ENCODE results near the gene SOX9. TPM values are rescaled to one million over a fixed set of nuclear protein-coding genes. Genes with fewer than 3 reads are reported as not detected.

SOX9 gene
- total and polyA plus RNA-seq, 9 of the 15 experiments (the other 6 are each of a cell fraction or from before 2014, with no cell fraction given) = 0.04 TPM; not detected in 8

- in situ Hi-C loops (cut with MboI) = no loop called here
- Histone ChIP-seq H3K27me3 (ENCODE audit: control insufficient read depth in 2 of 2, insufficient read depth in 2 of 2, low read length in 2 of 2) (peaks cover 0 to 15% of the 10 kb centered on the region in 2 experiments; a peak in 2 of 5 replicates), H3K4me3 (no peak overlapping the region), H4K20me1 (replicated peaks; ENCODE audit: control insufficient read depth, insufficient read depth, low read length) (no peaks in the 10 kb centered on the region), H3K27ac (ENCODE audit: extremely low read depth, low read depth, low read length) (no peak overlapping the region), H3K4me2 (ENCODE audit: insufficient read depth, low read length) (no peak overlapping the region), H3K9me1 (ENCODE audit: control insufficient read depth, insufficient read depth, low read length) (no peaks in the 10 kb centered on the region), H3K9ac (ENCODE audit: insufficient read depth in 1 of 2, low read depth in 2 of 2, low read length in 2 of 2) (no peak overlapping the region), H3K4me1 (replicated peaks in 1 of 2; ENCODE audit: control insufficient read depth in 2 of 2, insufficient read depth in 2 of 2, low read length in 2 of 2) (no peaks in the 10 kb centered on the region), H3K9me3 (replicated peaks; ENCODE audit: control insufficient read depth, insufficient read depth, low read depth, low read length) (no peaks in the 10 kb centered on the region), H3K36me3 (ENCODE audit: control insufficient read depth, insufficient read depth, low read length) (no peaks in the 10 kb centered on the region), H2AFZ (ENCODE audit: low read depth, low read length) (no peak overlapping the region), H3K79me2 (ENCODE audit: control insufficient read depth, insufficient read depth, low read length) (no peaks in the 10 kb centered on the region)
- CTCF ChIA-PET (ENCODE audit: low intra/inter-chr PET ratio) = no interaction called here
- DNase-seq (ENCODE audit: extremely low read depth in 1 of 4, low spot score in 3 of 4) = no peak
- intact Hi-C loops (cut with micrococcal nuclease) = no loop called here
- FAIRE-seq = no peak
- no peak for ATAC-seq
- BruUV-seq (replicated peaks) = no TSS peak
- 1% methylated on average over 8 of the region's 8 CpGs for WGBS (ENCODE audit: insufficient coverage, low coverage, missing lambda C conversion rate)
- POLR2A ChIA-PET = no interaction called here
- no peak for TF ChIP-seq SFPQ (IDR thresholded peaks at IDR 0.05; ENCODE audit: low read depth, low read length)
- no peak for TF ChIP-seq PKNOX1 (IDR thresholded peaks at IDR 0.05)
- TF ChIP-seq STAT5B (CRISPR knock-in tag; IDR thresholded peaks at IDR 0.05) = no peak
- no peak for TF ChIP-seq ETV1 (tag; conservative IDR thresholded peaks at IDR 0.05; ENCODE audit: low read depth)
- TF ChIP-seq RHOXF2B (CRISPR knock-in tag; conservative IDR thresholded peaks at IDR 0.05) = no peak
- TF ChIP-seq CEBPG (CRISPR knock-in tag; IDR thresholded peaks at IDR 0.05) = no peak
- TF ChIP-seq CEBPG (tag; conservative IDR thresholded peaks at IDR 0.05 in 1 of 2, IDR thresholded peaks at IDR 0.05 in 1 of 2) = no peak
- no peak for TF ChIP-seq ZNF224 (CRISPR knock-in tag; IDR thresholded peaks at IDR 0.05)
- TF ChIP-seq MXI1 (IDR thresholded peaks at IDR 0.05; ENCODE audit: low read depth, low read length) = no peak
- TF ChIP-seq, protein P1, sequence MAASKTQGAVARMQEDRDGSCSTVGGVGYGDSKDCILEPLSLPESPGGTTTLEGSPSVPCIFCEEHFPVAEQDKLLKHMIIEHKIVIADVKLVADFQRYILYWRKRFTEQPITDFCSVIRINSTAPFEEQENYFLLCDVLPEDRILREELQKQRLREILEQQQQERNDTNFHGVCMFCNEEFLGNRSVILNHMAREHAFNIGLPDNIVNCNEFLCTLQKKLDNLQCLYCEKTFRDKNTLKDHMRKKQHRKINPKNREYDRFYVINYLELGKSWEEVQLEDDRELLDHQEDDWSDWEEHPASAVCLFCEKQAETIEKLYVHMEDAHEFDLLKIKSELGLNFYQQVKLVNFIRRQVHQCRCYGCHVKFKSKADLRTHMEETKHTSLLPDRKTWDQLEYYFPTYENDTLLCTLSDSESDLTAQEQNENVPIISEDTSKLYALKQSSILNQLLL (CRISPR knock-in tag; IDR thresholded peaks at IDR 0.05; ENCODE audit: borderline replicate concordance) = no peak
- TF ChIP-seq CUX1 (CRISPR knock-in tag; IDR thresholded peaks at IDR 0.05) = no peak
These were observed 6.0 kb downstream of the SOX9 start for GRCh38 chr17:72126575-72127486.

All from K562 (cell line).